Tibial nerve (tissue), 4 donors: Measurements from ENCODE around the gene ARPP19. TPM values are rescaled to one million over a fixed set of nuclear protein-coding genes. Genes with fewer than 3 reads are reported as not detected.
A peak's percentile ranks its signal among the peaks of the same experiment; 100 is the strongest.

Source experiments
- DNase-seq, 2 donors: peaks; one replicate each; pipeline ENCODE4 v3.0.0-alpha.2; 2019; ENCODE audit warnings: low spot score in 2 of 2
- H3K27ac ChIP-seq, 4 donors: fragments of 200-600 bp; sonication (generic) in 3 of 4; one replicate each; pipeline ENCODE4 v1.5.1; 2017 to 2019; ENCODE audit warnings: mild to moderate bottlenecking in 1 of 4
- H3K27me3 ChIP-seq, 2 donors: fragments of 200-600 bp; sonication (generic) in 1 of 2; one replicate each; pipeline versions ENCODE4 v1.5.1 to v1.6.0; 2017 to 2019
- H3K36me3 ChIP-seq, 3 donors: fragments of 200-600 bp; sonication (generic); one replicate each; pipeline ENCODE4 v1.5.1; 2018 to 2019
- H3K4me1 ChIP-seq, 4 donors: fragments of 200-600 bp; sonication (generic) in 3 of 4; one replicate each; pipeline ENCODE4 v1.5.1; 2017 to 2019
- H3K4me3 ChIP-seq, 4 donors: fragments of 200-600 bp; sonication (generic) in 3 of 4; one replicate each; pipeline ENCODE4 v1.5.1; 2017 to 2019; ENCODE audit warnings: mild to moderate bottlenecking in 1 of 4, moderate library complexity in 1 of 4
- H3K9me3 ChIP-seq, 4 donors: fragments of 200-600 bp; sonication (generic) in 3 of 4; one replicate each; pipeline ENCODE4 v1.5.1; 2017 to 2019
- EP300 ChIP-seq, 2 donors: sonication (generic); formaldehyde crosslinking; IDR thresholded peaks; one replicate each; pipeline ENCODE4 v1.6.1; 2017; ENCODE audit warnings: antibody characterized with exemption in 2 of 2, mild to moderate bottlenecking in 1 of 2
- POLR2A ChIP-seq, 2 donors: fragments of 450-650 bp; IDR thresholded peaks; one replicate each; pipeline ENCODE4 v1.6.1; 2017; ENCODE audit warnings: antibody characterized with exemption in 2 of 2, mild to moderate bottlenecking in 2 of 2, moderate library complexity in 2 of 2
- WGBS, 2 donors: methylation state at CpG; one replicate each; pipeline ENCODE4 v1.1.5; 2018; 5-methylcytosine and 5-hydroxymethylcytosine counted together
- total RNA-seq, 4 donors: library from RNA; depleted of rRNA; stranded (reverse); fragments of >200 nt; gene quantifications; one replicate each; pipeline ENCODE4 v1.1.0, GENCODE V29; 2016
- TF ChIP-seq, protein P1 (sequence below), 5 experiments: fragments of 200-600 bp in 3 of 5; fragments of 450-650 bp in 2 of 5; sonication (generic) in 3 of 5; IDR thresholded peaks; one replicate each; pipeline ENCODE4 v1.5.1; 2016 to 2019; ENCODE audit warnings: antibody characterized with exemption in 5 of 5, mild to moderate bottlenecking in 3 of 5, moderate library complexity in 2 of 5

Gene ARPP19
- total RNA-seq, 4 donors from 2014 or later, result 84.9 to 123 (median 110) TPM

DNA sequence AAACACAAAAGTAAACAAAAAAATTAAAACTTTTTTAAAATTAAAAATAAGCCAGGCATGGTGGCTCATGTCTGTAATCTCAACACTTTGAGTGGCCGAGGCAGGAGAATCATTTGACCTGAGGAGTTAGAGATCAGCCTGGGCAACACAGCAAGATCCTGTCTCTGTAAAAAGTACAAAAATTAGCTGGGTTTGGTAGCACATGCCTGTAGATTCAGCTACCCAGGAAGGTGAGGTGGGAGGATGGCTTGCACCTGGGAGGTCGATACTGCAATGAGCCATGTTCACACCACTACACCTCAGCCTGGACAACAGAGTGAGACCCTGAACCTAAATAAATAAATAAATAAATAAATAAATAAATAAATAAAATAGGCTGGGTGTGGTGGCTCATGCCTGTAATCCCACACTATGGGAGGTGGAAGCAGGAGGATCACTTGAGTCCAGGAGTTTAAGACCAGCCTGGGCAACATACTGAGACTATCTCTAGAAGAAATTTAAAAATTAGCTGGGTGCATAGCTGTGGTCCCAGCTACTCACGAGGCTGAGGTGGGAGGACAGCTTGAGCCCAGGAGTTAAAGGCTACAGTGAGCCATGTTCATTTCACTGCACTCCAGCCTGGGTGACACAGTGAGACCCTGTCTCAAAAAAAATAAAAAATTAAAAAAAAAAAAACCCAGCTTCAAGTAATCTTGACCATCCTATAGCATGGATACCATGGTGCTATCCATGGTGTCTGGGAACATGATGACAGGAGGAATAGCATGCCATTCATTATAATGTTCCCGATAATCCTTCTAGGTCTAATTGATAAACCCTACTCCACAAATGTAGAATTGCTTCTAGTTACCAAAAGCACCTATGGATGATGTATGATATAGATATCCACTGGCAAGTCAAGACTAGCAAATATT, 44.4 kb downstream of the ARPP19 start:
- TF ChIP-seq EP300 (IDR thresholded peaks at IDR 0.05), result no peak
- no peak for TF ChIP-seq POLR2A (IDR thresholded peaks at IDR 0.05)
- TF ChIP-seq, protein P1, sequence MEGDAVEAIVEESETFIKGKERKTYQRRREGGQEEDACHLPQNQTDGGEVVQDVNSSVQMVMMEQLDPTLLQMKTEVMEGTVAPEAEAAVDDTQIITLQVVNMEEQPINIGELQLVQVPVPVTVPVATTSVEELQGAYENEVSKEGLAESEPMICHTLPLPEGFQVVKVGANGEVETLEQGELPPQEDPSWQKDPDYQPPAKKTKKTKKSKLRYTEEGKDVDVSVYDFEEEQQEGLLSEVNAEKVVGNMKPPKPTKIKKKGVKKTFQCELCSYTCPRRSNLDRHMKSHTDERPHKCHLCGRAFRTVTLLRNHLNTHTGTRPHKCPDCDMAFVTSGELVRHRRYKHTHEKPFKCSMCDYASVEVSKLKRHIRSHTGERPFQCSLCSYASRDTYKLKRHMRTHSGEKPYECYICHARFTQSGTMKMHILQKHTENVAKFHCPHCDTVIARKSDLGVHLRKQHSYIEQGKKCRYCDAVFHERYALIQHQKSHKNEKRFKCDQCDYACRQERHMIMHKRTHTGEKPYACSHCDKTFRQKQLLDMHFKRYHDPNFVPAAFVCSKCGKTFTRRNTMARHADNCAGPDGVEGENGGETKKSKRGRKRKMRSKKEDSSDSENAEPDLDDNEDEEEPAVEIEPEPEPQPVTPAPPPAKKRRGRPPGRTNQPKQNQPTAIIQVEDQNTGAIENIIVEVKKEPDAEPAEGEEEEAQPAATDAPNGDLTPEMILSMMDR (IDR thresholded peaks at IDR 0.05), result no peak
- WGBS, 2 donors, result 95 to 97% methylated on average over 4 of the region's 4 CpGs
- Histone ChIP-seq H3K4me3 (no peak overlapping the region), H3K4me1 (peaks cover 0 to 33% (median 10%) of the 10 kb centered on the region in 4 donors), H3K27me3 (no peaks in the 10 kb centered on the region), H3K27ac (no peak overlapping the region), H3K9me3 (no peaks in the 10 kb centered on the region), H3K36me3 (no peaks in the 10 kb centered on the region)
- DNase-seq, result no peak

DNA sequence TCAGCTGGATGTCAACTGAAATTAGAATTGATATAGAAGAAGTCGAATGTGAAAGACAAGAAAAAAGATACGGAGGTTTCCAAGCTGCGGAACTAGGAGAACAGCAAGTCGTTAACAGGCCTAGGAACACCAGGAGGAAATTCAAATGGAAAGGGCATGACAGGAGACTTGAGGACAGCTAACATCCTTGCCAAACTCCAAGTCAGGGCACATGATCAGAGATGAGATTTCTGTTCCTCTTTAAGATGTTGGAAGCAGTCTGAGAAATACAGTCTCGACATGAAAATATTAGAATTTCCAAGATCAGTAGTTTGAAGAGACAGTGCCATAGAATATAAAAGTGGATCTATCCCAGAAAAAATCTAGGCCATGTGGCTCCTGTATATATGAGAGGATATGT, 45.2 kb downstream of the ARPP19 start:
- H3K27ac ChIP-seq, result peak overlapping the region in 2 of 4 donors; percentile 12 to 70
- H3K36me3 ChIP-seq, result no peaks in the 10 kb centered on the region
- H3K9me3 ChIP-seq, result no peaks in the 10 kb centered on the region
- H3K27me3 ChIP-seq, result no peaks in the 10 kb centered on the region
- H3K4me1 ChIP-seq, result peaks cover 0 to 35% (median 10%) of the 10 kb centered on the region in 4 donors
- no peak overlapping the region for H3K4me3 ChIP-seq
- TF ChIP-seq POLR2A (IDR thresholded peaks at IDR 0.05) (no peak), EP300 (IDR thresholded peaks at IDR 0.05) (peak in 1 of 2 donors; percentile 45)
- TF ChIP-seq, protein P1 (IDR thresholded peaks at IDR 0.05), result no peak
- DNase-seq, result peak in 1 of 2 donors; percentile 12
- 75 to 76% methylated on average over 4 to 5 of the region's 5 CpGs for WGBS, 2 donors

DNA sequence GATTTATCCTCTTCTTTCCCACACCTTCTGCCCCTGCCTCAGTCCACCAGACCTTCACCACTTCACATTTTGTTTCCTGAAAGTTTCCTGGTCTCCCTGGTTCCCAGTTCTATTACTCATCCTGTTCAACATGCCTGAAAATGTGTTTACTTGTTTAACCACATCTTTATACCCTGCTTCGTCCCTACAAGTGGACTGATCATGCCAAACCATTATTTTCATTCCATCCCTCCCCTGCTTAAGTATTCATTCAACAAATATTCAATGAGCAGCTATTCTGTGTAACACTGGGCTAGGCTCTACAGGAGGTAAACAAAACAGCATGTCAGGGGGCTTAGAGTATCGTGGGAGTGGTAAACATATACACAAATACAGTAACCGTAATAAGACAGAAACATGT, 45.6 kb downstream of the ARPP19 start:
- Histone ChIP-seq H3K27me3 (no peaks in the 10 kb centered on the region), H3K4me3 (no peak overlapping the region), H3K4me1 (peaks cover 0 to 38% (median 10%) of the 10 kb centered on the region in 4 donors), H3K27ac (peak overlapping the region in 2 of 4 donors; percentile 12 to 70), H3K9me3 (no peaks in the 10 kb centered on the region), H3K36me3 (no peaks in the 10 kb centered on the region)
- WGBS, 2 donors, result 48 to 56% methylated on average over 3 of the region's 3 CpGs
- TF ChIP-seq POLR2A (IDR thresholded peaks at IDR 0.05) (no peak), EP300 (IDR thresholded peaks at IDR 0.05) (no peak)
- TF ChIP-seq, protein P1 (IDR thresholded peaks at IDR 0.05), result no peak
- no peak for DNase-seq

DNA sequence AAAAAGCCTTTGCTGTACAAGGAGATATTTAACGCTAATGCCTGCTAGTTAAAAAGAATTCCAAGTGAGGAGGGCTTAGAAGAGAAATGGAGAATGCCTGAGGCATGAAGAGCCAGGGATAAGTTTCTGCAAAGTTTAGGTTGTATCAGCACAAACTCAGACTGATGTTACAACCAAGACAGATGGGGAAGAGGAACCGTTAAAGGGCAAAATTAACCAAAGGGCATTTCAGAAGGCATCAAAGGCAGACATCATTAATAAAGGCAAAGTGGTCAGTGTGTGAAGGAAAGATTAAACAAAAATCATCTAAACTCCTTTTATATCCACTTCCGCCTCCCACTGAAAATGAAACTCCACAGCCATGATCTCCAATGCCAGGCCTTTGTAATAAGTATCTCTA, 47.1 kb downstream of the ARPP19 start:
- no peaks in the 10 kb centered on the region for H3K27me3 ChIP-seq
- peaks cover 0 to 26% (median 10%) of the 10 kb centered on the region in 4 donors for H3K4me1 ChIP-seq
- no peaks in the 10 kb centered on the region for H3K9me3 ChIP-seq
- no peak overlapping the region for H3K27ac ChIP-seq
- WGBS, 2 donors, result 76 to 88% methylated on average over 3 of the region's 3 CpGs
- no peaks in the 10 kb centered on the region for H3K36me3 ChIP-seq
- H3K4me3 ChIP-seq, result no peak overlapping the region
- TF ChIP-seq POLR2A (IDR thresholded peaks at IDR 0.05) (no peak), EP300 (IDR thresholded peaks at IDR 0.05) (no peak)
- TF ChIP-seq, protein P1 (IDR thresholded peaks at IDR 0.05), result no peak
- DNase-seq, result no peak

DNA sequence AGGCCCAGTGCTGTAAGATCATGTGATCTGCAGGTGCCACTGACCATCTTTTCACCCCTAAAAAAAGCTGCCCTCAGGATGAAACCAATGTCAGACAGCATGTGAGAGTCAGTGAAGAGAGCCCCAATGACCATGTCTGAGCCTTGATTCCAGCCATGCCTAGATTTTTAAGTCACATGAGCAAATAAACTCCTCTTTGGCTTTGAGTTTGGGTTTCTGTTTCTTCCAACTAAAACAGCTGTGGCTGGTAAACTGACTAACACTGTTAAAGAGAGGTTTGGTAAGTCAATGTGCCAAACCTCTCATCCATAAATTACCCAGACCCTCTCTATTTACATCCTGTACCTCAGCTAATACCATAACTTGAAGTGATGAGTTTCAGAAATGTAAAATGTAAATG, 48.4 kb downstream of the ARPP19 start:
- H3K27me3 ChIP-seq, result no peaks in the 10 kb centered on the region
- no peak for DNase-seq

More for the DNA sequence above, 48.4 kb downstream of the ARPP19 start:
- H3K4me1 ChIP-seq, result peaks cover 0 to 26% (median 10%) of the 10 kb centered on the region in 4 donors
- no peaks in the 10 kb centered on the region for H3K9me3 ChIP-seq
- H3K27ac ChIP-seq, result no peak overlapping the region
- no peak overlapping the region for H3K4me3 ChIP-seq
- H3K36me3 ChIP-seq, result no peaks in the 10 kb centered on the region
- TF ChIP-seq, protein P1 (IDR thresholded peaks at IDR 0.05), result no peak
- TF ChIP-seq EP300 (IDR thresholded peaks at IDR 0.05) (no peak), POLR2A (IDR thresholded peaks at IDR 0.05) (no peak)
